ENCODE results near the gene RAB6B.

- TF ChIP-seq EP300 (IDR thresholded peaks at IDR 0.05), result no peak
- no peak for TF ChIP-seq POLR2AphosphoS5 (IDR thresholded peaks at IDR 0.05)
- no peak for TF ChIP-seq CTCF (IDR thresholded peaks at IDR 0.05)
- TF ChIP-seq POLR2A (IDR thresholded peaks at IDR 0.05; ENCODE audit: low read depth), result no peak
These were observed 53.5 kb downstream of the RAB6B start for GRCh38 chr3:133842158-133842557.
